PC-9 (cell line): ENCODE results near the gene PLEKHA5.
"Not testable (repeated sequence)": the region's sequence is repeated elsewhere in the genome, so short reads cannot be mapped to it uniquely, and the experiment has no call there.

ENCODE experiments used
- EZH2 ChIP-seq: fragments of 200-600 bp; sonication (generic); IDR thresholded peaks from 2 replicates; pipeline ENCODE4 v1.8.0; 2017; ENCODE audit warnings: antibody characterized with exemption, low read depth
- TF ChIP-seq, protein P1 (sequence below): fragments of 200-600 bp; sonication (generic); conservative IDR thresholded peaks from 2 replicates; pipeline ENCODE4 v1.6.1; 2017; ENCODE audit warnings: mixed run types, antibody characterized with exemption, mild to moderate bottlenecking, moderate library complexity

GRCh38 chr12:19400649-19401285 is 271.2 kb downstream of the PLEKHA5 start:
- TF ChIP-seq, protein P1, sequence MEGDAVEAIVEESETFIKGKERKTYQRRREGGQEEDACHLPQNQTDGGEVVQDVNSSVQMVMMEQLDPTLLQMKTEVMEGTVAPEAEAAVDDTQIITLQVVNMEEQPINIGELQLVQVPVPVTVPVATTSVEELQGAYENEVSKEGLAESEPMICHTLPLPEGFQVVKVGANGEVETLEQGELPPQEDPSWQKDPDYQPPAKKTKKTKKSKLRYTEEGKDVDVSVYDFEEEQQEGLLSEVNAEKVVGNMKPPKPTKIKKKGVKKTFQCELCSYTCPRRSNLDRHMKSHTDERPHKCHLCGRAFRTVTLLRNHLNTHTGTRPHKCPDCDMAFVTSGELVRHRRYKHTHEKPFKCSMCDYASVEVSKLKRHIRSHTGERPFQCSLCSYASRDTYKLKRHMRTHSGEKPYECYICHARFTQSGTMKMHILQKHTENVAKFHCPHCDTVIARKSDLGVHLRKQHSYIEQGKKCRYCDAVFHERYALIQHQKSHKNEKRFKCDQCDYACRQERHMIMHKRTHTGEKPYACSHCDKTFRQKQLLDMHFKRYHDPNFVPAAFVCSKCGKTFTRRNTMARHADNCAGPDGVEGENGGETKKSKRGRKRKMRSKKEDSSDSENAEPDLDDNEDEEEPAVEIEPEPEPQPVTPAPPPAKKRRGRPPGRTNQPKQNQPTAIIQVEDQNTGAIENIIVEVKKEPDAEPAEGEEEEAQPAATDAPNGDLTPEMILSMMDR: not testable (repeated sequence)
- not testable (repeated sequence) for TF ChIP-seq EZH2
